A172 (cell line): ENCODE measurements around the gene GABBR1. TPM values are rescaled to one million over a fixed set of nuclear protein-coding genes. Genes with fewer than 3 reads are reported as not detected.
A peak's percentile ranks its signal among the peaks of the same experiment; 100 is the strongest.

ENCODE experiments used
- DNase-seq: peaks from one replicate; pipeline ENCODE4 v3.0.0-alpha.2; 2015; ENCODE audit warnings: low spot score
- total RNA-seq: library from RNA; depleted of rRNA; stranded (reverse); fragments of >200 nt; shearing (Covaris generic); gene quantifications from 2 replicates; pipeline ENCODE4 v1.2.3, GENCODE V29; 2014

Gene GABBR1
- total RNA-seq, 1 experiment from 2014 or later, result 1.3 TPM

- no peak for DNase-seq
These were observed 66.1 kb downstream of the GABBR1 start for GRCh38 chr6:29566856-29567255.

- DNase-seq, result peak; percentile 4
These were observed 68.1 kb downstream of the GABBR1 start for GRCh38 chr6:29564875-29565274.

GRCh38 chr6:29563435-29563965, 69.5 kb downstream of the GABBR1 start:
- DNase-seq, result no peak

- no peak for DNase-seq
These were observed 71.3 kb downstream of the GABBR1 start for GRCh38 chr6:29561606-29562181.

- no peak for DNase-seq
These were observed 71.9 kb downstream of the GABBR1 start for GRCh38 chr6:29561091-29561490.

- no peak for DNase-seq
These were observed 73.3 kb downstream of the GABBR1 start, which contains the start of gene UBD for GRCh38 chr6:29559524-29560287. Gene UBD, minus strand, starts transcription at chr6:29559732. Its CDS starts 31 bp downstream, at chr6:29559701.

GRCh38 chr6:29558439-29559079, 74.4 kb downstream of the GABBR1 start:
- no peak for DNase-seq

GRCh38 chr6:29557320-29557719, 75.7 kb downstream of the GABBR1 start:
- DNase-seq, result no peak

GRCh38 chr6:29554764-29555163, 78.2 kb downstream of the GABBR1 start:
- no peak for DNase-seq

- no peak for DNase-seq
These were observed 79.5 kb downstream of the GABBR1 start for GRCh38 chr6:29553268-29554057.

GRCh38 chr6:29552512-29553051, 80.4 kb downstream of the GABBR1 start:
- peak; percentile 61 for DNase-seq

- no peak for DNase-seq
These were observed 85.4 kb downstream of the GABBR1 start for GRCh38 chr6:29547573-29547972.

- DNase-seq, result no peak
These were observed 95.1 kb downstream of the GABBR1 start for GRCh38 chr6:29537714-29538403.

GRCh38 chr6:29532320-29532951, 100.5 kb downstream of the GABBR1 start:
- DNase-seq, result no peak

GRCh38 chr6:29531668-29532067, 101.3 kb downstream of the GABBR1 start:
- DNase-seq, result no peak

- DNase-seq, result no peak
These were observed 102.2 kb downstream of the GABBR1 start for GRCh38 chr6:29530671-29531310.

- no peak for DNase-seq
These were observed 103.0 kb downstream of the GABBR1 start for GRCh38 chr6:29529956-29530355.

GRCh38 chr6:29528988-29529560, 103.9 kb downstream of the GABBR1 start:
- no peak for DNase-seq

GRCh38 chr6:29528300-29528931, 104.6 kb downstream of the GABBR1 start:
- no peak for DNase-seq
